MM.1S (cell line): ENCODE data around the gene DDX31.

Experiments used
- DNase-seq: peaks from one replicate; pipeline ENCODE4 v3.0.0-alpha.2; 2015
- H2AFZ ChIP-seq: fragments of 300-600 bp; sonication (generic); 2 replicates; pipeline ENCODE4 v1.6.0; 2016; ENCODE audit warnings: antibody characterized with exemption, low read length
- H3F3A ChIP-seq: fragments of 300-600 bp; sonication (generic); 2 replicates; pipeline ENCODE4 v1.6.1; 2016; ENCODE audit warnings: mild to moderate bottlenecking, antibody characterized with exemption, low read length, moderate library complexity, mixed read lengths; ENCODE audit not compliant: insufficient read depth
- H3K27ac ChIP-seq: fragments of 300-600 bp; sonication (generic); 2 replicates; pipeline ENCODE4 v1.5.1; 2016; ENCODE audit warnings: mild to moderate bottlenecking, low read length
- H3K27me3 ChIP-seq: fragments of 300-600 bp; sonication (generic); replicated peaks from 2 replicates; pipeline ENCODE4 v1.6.0; 2016; ENCODE audit warnings: low read length; ENCODE audit not compliant: insufficient read depth
- H3K36me3 ChIP-seq: fragments of 300-600 bp; sonication (generic); replicated peaks from 2 replicates; pipeline ENCODE4 v1.6.1; 2016; ENCODE audit warnings: mild to moderate bottlenecking, low read length, mixed read lengths; ENCODE audit not compliant: insufficient read depth
- H3K4me1 ChIP-seq: fragments of 300-600 bp; sonication (generic); 2 replicates; pipeline ENCODE4 v1.6.1; 2016; ENCODE audit warnings: low read length, mixed read lengths
- H3K4me2 ChIP-seq: fragments of 300-600 bp; sonication (generic); 2 replicates; pipeline ENCODE4 v1.6.0; 2016; ENCODE audit warnings: low read depth, low read length
- H3K4me3 ChIP-seq: fragments of 300-600 bp; sonication (generic); 2 replicates; pipeline ENCODE4 v1.5.1; 2016; ENCODE audit warnings: low read length, mixed read lengths
- H3K79me2 ChIP-seq: fragments of 300-600 bp; sonication (generic); 2 replicates; pipeline ENCODE4 v1.6.1; 2016; ENCODE audit warnings: mixed run types, low read length, mixed read lengths
- H3K9ac ChIP-seq: fragments of 300-600 bp; sonication (generic); 2 replicates; pipeline ENCODE4 v1.6.1; 2016; ENCODE audit warnings: low read length, mixed read lengths
- H3K9me2 ChIP-seq: fragments of 300-600 bp; sonication (generic); replicated peaks from 2 replicates; pipeline ENCODE4 v1.6.1; 2016; ENCODE audit warnings: mild to moderate bottlenecking, low read length, mixed read lengths; ENCODE audit not compliant: insufficient read depth
- H3K9me3 ChIP-seq: fragments of 300-600 bp; sonication (generic); replicated peaks from 2 replicates; pipeline ENCODE4 v1.6.1; 2016; ENCODE audit warnings: mild to moderate bottlenecking, low read length, mixed read lengths; ENCODE audit not compliant: insufficient read depth
- H4K20me1 ChIP-seq: fragments of 300-600 bp; sonication (generic); 2 replicates; pipeline ENCODE4 v1.6.1; 2016; ENCODE audit warnings: mild to moderate bottlenecking, low read length, moderate library complexity, mixed read lengths; ENCODE audit not compliant: insufficient read depth
- CTCF ChIP-seq: fragments of 300-600 bp; sonication (generic); IDR thresholded peaks from 2 replicates; pipeline ENCODE4 v1.5.1; 2016; ENCODE audit warnings: antibody characterized with exemption, low read length, mixed read lengths
- EZH2 ChIP-seq: fragments of 300-600 bp; sonication (generic); optimal IDR thresholded peaks from 2 replicates; pipeline ENCODE3; 2017; ENCODE audit warnings: low read depth, mild to moderate bottlenecking, antibody characterized with exemption, low read length, mixed read lengths
- EZH2phosphoT487 ChIP-seq: fragments of 300-600 bp; sonication (generic); IDR thresholded peaks from 2 replicates; pipeline ENCODE4 v1.6.1; 2018; ENCODE audit warnings: antibody characterized with exemption, low read length

DDX31 gene

DNA sequence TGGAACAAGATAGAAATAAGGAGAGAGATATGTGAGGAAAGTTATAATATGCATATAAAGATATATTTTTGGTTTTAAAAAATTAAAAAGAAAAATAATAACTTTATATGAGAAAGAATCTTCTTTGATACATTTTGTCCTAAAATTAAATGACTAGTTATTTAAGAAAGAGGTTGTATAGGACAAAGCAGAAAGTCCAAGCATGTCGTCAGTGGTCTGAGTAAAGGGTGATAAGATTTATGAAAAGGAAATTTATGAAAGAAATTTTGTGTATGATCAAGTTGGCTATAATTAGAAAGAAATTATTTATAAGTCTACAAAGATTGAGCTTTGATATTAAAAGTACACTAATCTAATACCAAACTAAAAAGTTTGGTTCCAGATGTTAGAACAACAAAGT, 32.5 kb upstream of the DDX31 start:
- Histone ChIP-seq H3K36me3 (no peaks in the 10 kb centered on the region), H3K4me2 (no peak overlapping the region), H3F3A (no peaks in the 10 kb centered on the region), H3K27me3 (peaks cover 13% of the 10 kb centered on the region), H3K9me3 (no peaks in the 10 kb centered on the region), H3K27ac (no peak overlapping the region), H3K4me1 (no peaks in the 10 kb centered on the region), H4K20me1 (no peaks in the 10 kb centered on the region), H3K9ac (no peak overlapping the region), H3K4me3 (no peak overlapping the region), H3K9me2 (no peaks in the 10 kb centered on the region), H2AFZ (no peak overlapping the region), H3K79me2 (no peaks in the 10 kb centered on the region)
- no peak for DNase-seq
- TF ChIP-seq EZH2phosphoT487 (no peak), CTCF (no peak)

GRCh38 chr9:132699956-132700355, 30.2 kb upstream of the DDX31 start:
- no peak overlapping the region for H3K9ac ChIP-seq
- H3K9me3 ChIP-seq: no peaks in the 10 kb centered on the region
- no peak overlapping the region for H3K4me3 ChIP-seq
- no peaks in the 10 kb centered on the region for H3K36me3 ChIP-seq
- TF ChIP-seq EZH2phosphoT487 (no peak), EZH2 (no peak), CTCF (no peak)
- no peak overlapping the region for H2AFZ ChIP-seq
- no peaks in the 10 kb centered on the region for H4K20me1 ChIP-seq
- H3K27me3 ChIP-seq: peaks cover 11% of the 10 kb centered on the region; the same call in 1 of the 2 replicates
- H3K4me2 ChIP-seq: no peak overlapping the region
- no peaks in the 10 kb centered on the region for H3F3A ChIP-seq
- no peak for DNase-seq
- no peak overlapping the region for H3K27ac ChIP-seq
- no peaks in the 10 kb centered on the region for H3K4me1 ChIP-seq
- H3K9me2 ChIP-seq: no peaks in the 10 kb centered on the region
- H3K79me2 ChIP-seq: no peaks in the 10 kb centered on the region

- peaks cover 11% of the 10 kb centered on the region; the same call in 1 of the 2 replicates for H3K27me3 ChIP-seq
- DNase-seq: no peak
- no peaks in the 10 kb centered on the region for H3F3A ChIP-seq
- no peaks in the 10 kb centered on the region for H3K4me1 ChIP-seq
- no peaks in the 10 kb centered on the region for H3K9me3 ChIP-seq
- H3K9me2 ChIP-seq: no peaks in the 10 kb centered on the region
- H3K4me2 ChIP-seq: no peak overlapping the region
- no peak overlapping the region for H3K27ac ChIP-seq
- no peaks in the 10 kb centered on the region for H3K36me3 ChIP-seq
- no peak overlapping the region for H3K9ac ChIP-seq
- no peaks in the 10 kb centered on the region for H4K20me1 ChIP-seq
- H2AFZ ChIP-seq: no peak overlapping the region
- no peaks in the 10 kb centered on the region for H3K79me2 ChIP-seq
- no peak overlapping the region for H3K4me3 ChIP-seq
- TF ChIP-seq EZH2phosphoT487 (no peak), CTCF (no peak), EZH2 (no peak)
Observed at GRCh38 chr9:132698989-132699388, 29.2 kb upstream of the DDX31 start.
